GM19238 (cell line): ENCODE data around the gene PPP4R3C.
"Not testable (repeated sequence)": the region's sequence is repeated elsewhere in the genome, so short reads cannot be mapped to it uniquely, and the experiment has no call there.

Experiments
- DNase-seq: peaks from one replicate; pipeline ENCODE4 v3.0.0; 2011; ENCODE audit warnings: low spot score; ENCODE audit not compliant: insufficient read length

PPP4R3C gene

DNA sequence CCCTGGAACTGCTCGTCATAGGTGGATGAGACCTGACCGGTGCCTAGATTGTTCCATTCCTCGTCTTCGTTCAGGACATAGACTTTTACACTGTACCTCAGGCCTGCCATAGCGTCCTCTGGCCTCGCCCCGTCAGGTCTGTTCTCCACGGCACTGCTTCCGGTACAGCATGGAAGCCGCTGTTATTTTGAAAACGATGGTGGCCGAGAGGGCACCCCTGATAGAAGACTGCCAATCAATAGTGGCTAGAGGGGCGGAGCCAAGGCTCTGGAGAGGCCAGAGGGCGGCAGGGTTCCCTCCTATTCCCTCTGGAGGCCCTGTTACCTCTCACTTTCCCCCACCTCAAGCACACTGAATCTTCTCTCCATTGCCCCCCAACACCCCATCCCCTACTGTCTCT, at the start of gene PPP4R3C:
TSS of gene PPP4R3C (minus strand) at position 155 of the 400 bp plus-strand sequence. CDS start at position 110, 45 bp downstream.
- DNase-seq: no peak

DNA sequence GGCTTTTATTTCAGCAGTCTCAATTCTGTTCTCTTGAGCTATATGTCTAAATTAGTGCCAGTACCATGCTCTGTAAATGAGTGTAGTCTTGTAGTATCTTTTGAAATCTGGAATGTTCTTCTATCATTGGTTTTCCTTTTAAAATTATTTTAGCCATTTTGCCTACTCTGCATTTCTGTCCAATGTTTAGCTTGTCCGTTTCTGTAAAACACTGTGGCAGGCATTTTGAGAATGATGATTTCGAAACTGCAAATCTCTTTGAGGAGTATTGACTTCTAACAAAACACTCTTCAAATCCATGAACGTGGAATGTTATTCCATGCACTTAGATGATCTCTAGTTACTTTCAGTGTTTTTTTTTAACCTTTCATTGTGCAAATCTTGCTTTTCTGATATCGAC, 28.3 kb upstream of the PPP4R3C start:
- no peak for DNase-seq

DNA sequence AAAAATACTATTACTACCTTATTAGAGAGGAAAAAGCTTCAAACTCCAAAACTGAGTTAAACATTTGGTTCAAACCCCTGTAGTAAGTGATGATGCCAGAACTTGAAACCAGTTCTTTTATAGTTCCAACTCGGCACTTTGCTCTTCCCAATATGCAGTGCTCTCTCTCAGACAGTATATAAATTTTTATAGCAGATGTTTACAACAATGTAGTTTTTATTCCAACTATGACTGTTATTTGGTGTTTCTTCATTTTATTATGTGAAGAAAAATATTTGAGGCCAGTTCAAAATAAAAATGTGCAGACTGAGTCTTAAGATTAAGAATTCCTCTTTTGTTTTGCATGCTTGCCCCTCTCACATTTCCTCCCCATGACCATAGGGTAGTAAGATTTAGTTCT, 2.9 kb upstream of the PPP4R3C start:
- no peak for DNase-seq

DNA sequence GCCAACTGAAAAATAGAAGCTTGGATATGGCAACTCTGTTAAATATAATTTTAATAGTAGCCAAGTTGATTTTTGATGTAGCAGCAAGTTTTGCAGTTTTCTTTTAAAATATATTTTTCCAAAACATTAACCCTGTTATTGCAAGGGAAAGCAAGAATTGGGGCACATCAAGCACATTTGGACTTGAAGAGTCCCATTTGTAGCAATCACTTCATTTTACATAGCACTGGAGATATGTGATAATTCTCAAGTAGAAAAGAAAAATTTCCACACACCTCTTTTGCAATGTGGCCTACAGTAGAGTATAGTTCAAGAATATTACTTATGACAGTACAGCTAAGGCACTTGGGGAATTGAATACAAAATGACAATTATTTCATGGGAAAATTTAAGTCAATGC, 1.9 kb upstream of the PPP4R3C start:
- DNase-seq: no peak

DNA sequence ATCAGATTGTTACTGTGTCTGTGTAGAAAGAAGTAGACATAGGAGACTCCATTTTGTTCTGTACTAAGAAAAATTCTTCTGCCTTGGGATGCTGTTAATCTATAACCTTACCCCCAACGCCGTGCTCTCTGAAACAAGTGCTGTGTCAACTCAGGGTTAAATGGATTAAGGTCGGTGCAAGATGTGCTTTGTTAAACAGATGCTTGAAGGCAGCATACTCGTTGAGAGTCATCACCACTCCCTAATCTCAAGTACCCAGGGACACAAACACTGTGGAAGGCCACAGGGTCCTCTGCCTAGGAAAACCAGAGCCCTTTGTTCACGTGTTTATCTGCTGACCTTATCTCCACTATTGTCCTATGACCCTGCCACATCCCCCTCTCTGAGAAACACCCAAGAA, 4.0 kb downstream of the PPP4R3C start:
- not testable (repeated sequence) for DNase-seq

DNA sequence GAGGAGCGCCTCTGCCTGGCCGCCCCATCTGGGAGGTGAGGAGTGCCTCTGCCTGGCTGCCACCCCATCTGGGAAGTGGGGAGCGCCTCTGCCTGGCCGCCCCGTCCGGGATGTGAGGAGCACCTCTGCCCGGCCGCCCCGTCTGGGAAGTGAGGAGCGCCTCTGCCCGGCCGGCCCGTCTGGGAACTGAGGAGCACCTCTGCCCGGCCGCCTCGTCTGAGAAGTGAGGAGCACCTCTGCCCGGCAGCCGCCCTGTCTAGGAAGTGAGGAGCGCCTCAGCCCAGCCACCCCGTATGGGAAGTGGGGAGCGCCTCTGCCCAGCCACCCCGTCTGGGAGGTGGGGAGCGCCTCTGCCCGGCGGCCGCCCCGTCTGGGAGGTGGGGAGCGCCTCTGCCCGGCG, 4.6 kb downstream of the PPP4R3C start:
- not testable (repeated sequence) for DNase-seq

DNA sequence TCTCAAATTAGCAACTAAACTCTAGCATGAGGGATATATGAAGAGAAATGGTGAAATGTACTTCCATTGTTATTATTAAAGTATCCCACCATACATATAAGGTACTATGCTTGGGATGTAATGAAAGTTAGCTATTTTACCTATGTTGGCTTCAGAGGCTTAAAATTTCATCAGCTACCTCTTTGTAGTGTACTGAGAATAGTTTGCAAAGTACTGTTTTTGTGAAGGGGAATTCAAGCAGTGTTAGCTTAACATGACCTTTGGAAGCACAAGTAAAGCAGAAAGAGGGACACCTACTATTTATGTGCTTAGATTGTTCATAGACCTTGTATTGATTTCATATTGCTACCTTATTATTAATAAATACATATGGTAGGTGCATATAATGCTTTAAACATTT, 11.8 kb downstream of the PPP4R3C start:
- no peak for DNase-seq

DNA sequence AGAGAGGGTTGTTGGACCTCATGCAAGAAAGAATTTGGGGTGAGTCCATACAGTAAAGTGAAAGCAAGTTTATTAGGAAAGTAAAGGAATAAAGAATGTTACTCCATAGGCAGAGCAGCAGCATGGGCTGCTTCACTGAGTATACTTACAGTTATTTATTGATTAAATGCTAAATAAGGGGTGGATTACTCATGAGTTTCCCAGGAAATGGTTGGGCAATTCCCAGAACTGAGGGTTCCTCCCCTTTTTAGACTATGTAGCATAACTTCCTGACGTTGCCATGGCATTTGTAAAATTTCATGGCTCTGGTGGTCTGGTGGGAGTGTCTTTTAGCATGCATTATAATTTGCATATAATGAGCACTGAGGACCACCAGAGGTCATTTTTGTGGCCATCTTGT, 16.7 kb downstream of the PPP4R3C start:
- no peak for DNase-seq

DNA sequence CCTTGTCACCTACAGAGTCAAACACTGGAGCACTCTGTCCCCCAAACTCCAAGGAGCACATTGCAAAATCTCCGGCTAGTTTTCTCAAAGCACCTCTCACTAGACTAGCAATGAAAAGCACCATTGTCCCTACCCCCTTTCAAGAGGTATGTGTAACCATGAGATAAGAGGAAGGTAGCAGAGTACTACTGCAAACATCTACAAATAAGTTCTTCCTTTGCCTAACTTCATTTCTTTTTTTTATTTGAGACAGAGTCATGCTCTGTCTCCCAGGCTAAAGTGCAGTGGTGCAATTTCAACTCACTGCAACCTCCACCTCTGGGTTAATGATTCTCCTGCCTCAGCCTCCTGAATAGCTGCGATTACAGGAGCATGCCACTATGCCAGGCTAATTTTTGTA, 17.7 kb downstream of the PPP4R3C start:
- DNase-seq: no peak

DNA sequence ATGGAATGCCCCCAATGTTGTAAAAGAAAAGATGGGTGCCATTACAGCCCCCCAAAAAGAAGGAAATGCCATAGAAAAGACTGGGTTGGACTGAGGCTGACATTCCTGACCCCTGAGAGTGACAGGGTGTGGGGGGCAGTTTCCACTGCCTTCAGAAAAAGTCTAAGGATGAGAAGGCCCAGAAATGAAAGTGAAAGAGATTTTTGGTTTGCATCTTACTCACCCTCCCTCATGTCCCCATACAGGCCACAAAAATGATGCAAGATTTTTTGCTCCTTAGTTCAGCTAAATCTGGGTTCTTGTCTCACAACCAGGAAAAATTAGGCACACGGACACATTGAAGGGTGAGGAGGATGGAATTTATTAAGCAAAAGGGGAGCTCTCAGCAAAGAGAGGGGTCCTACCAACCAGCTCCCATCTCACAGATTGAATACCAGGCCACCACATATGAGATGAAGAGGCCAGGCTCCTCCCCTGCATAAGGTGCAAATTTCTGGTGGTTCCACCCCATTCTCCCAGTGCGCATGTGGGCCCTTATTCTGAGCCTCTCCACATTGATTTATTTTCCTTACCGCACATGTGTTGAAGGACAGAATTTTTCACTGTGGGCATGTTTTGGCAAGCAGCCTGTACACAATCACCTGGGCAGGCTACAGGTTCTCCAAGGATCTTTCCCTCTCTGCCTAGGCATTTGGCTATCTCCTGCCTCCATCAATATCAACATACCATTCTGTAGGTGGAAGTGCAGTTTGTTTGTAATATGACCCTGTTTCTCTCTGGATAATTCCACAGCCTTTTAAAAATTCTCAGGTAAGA, 18.8 kb downstream of the PPP4R3C start:
- no peak for DNase-seq

DNA sequence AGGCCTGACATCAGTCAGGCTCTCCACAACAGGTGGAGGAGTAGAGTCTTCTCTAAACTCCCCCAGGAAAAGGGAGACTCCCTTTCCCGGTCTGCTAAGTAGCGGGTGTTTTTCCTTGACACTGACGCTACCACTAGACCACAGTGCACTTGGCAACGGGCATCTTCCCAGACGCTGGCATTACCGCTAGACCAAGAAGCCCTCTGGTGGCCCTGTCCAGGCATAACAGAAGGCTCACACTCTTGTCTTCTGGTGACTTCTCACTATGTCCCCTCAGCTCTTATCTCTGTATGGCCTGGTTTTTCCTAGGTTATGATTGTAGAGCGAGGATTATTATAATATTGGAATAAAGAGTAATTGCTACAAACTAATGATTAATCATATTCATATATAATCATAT, 20.7 kb downstream of the PPP4R3C start:
- DNase-seq: not testable (repeated sequence)

DNA sequence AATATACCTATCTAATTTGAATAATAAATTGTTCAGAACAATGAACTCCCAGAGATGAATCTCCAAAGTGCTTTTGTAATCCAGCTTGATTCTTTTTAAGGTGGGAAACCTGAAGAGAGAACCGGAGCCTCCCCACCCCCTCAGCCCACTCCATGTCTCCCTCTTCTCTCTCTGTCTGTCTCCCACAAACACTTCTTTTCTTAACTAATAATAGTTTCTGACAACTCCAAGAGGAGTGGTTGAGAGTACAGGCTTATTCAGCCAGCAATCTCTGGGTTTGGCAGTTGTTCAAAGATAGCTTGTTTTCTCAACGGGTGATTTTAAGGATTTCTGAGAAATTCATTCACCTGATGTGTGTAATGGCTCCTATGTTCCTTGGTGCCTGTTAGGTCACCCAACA, 23.4 kb downstream of the PPP4R3C start:
- DNase-seq: no peak

DNA sequence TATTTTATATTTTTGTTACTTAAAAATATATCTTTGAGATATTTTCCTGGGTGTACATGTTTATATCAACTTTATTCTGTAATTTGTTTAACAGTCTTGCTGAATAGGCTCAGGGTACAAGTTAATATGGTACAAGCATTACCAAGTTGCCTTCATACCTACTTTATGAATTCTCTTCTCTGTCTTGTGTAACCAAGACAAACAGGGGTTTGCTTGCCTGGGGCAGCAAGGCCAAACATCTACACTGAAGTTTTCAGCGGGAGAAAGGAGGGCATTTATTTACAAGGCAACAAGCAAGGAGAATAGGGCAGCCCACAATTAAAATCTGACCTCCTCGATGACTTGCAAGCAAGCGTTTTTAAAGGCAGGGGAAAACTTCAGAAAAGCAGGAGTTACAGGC, 24.2 kb downstream of the PPP4R3C start:
- DNase-seq: no peak

DNA sequence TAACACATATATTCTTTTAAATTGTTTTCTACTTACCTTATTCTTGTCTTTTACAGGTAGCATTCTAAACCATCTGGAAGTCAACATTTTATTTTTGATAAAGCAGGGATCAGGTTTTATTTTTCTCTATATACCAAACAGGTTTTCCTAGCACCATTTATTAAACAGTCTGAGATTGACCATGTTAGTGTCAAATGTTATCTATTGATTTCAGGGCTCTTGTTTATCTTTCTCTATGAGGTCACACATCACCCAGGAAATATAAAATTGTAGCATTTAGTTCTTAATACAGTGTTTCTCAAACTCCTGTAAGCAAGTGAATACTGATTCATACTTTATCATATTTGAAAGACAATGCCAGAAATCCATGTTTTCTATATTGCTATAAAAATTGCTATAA, 28.1 kb downstream of the PPP4R3C start:
- DNase-seq: no peak
